Panc1 (cell line): ENCODE data around the gene SH3BP5. TPM values are rescaled to one million over a fixed set of nuclear protein-coding genes. Genes with fewer than 3 reads are reported as not detected.

Source experiments
- ATAC-seq: fragments of 200-7000 bp; cut with Tn5 transposase; 2 replicates; pipeline ENCODE4 v1.9.1; 2020; ENCODE audit warnings: mild to moderate bottlenecking, moderate library complexity
- BruUV-seq: library from RNA; stranded (reverse); fragments of 400-500 nt; replicated peaks from 2 replicates; lab custom pipeline; 2021; lab: Mats Ljungman, UMichigan
- CTCF ChIA-PET: fragments of 300-600 bp; sonication (Branson Sonifier 250); formaldehyde crosslinking; loops from one replicate; lab custom pipeline; 2022; ENCODE audit warnings: antibody characterized with exemption; lab: Charles Lee
- POLR2A ChIA-PET: fragments of 300-600 bp; sonication (Branson Sonifier 250); formaldehyde crosslinking; loops from one replicate; lab custom pipeline; 2022; ENCODE audit warnings: antibody characterized with exemption; lab: Charles Lee
- DNase-seq: peaks from one replicate; pipeline ENCODE4 v3.0.0-alpha.2; 2010; ENCODE audit warnings: low read depth, low spot score
- H3K27ac ChIP-seq: 2 replicates; pipeline ENCODE4 v1.5.1; 2011; ENCODE audit warnings: mild to moderate bottlenecking, low read length, inconsistent platforms
- H3K27me3 ChIP-seq: fragments of 200-500 bp; sonication (Bioruptor generic); 2 replicates; pipeline ENCODE4 v1.6.0; 2014; ENCODE audit warnings: low read length, inconsistent platforms; ENCODE audit not compliant: control insufficient read depth, insufficient read depth
- H3K36me3 ChIP-seq: fragments of 200-500 bp; sonication (Bioruptor generic); 2 replicates; pipeline ENCODE4 v1.5.1; 2014; ENCODE audit warnings: inconsistent platforms, mild to moderate bottlenecking, low read length, moderate library complexity; ENCODE audit not compliant: control insufficient read depth, insufficient read depth
- H3K4me1 ChIP-seq: 2 replicates; pipeline ENCODE4 v1.5.1; 2011; ENCODE audit warnings: inconsistent platforms, mild to moderate bottlenecking, low read length, moderate library complexity; ENCODE audit not compliant: control insufficient read depth, insufficient read depth
- H3K4me3 ChIP-seq, 2 experiments: 2 replicates each; pipeline ENCODE4 v1.5.1; 2011 to 2012; ENCODE audit warnings: low read depth in 2 of 2, low read length in 2 of 2, mild to moderate bottlenecking in 2 of 2, inconsistent platforms in 1 of 2, moderate library complexity in 1 of 2
- H3K9me3 ChIP-seq: fragments of 200-500 bp; sonication (Bioruptor generic); 2 replicates; pipeline ENCODE4 v1.5.1; 2014; ENCODE audit warnings: low read depth, mild to moderate bottlenecking, inconsistent platforms, low read length, moderate library complexity; ENCODE audit not compliant: control insufficient read depth, insufficient read depth
- CTCF ChIP-seq: fragments of 450-650 bp; IDR thresholded peaks from 2 replicates; pipeline ENCODE4 v1.5.1; 2017; ENCODE audit warnings: mild to moderate bottlenecking
- POLR2AphosphoS5 ChIP-seq: IDR thresholded peaks from 2 replicates; pipeline ENCODE4 v1.6.1; 2012; ENCODE audit warnings: mild to moderate bottlenecking, low read depth, low read length, moderate library complexity
- REST ChIP-seq, 2 experiments: IDR thresholded peaks; 2 replicates each; pipeline ENCODE4 v1.6.1; 2011 to 2012; ENCODE audit warnings: low read depth in 2 of 2, control low read depth in 1 of 2, low read length in 1 of 2, mild to moderate bottlenecking in 1 of 2, moderate library complexity in 1 of 2; ENCODE audit not compliant: insufficient read depth in 1 of 2
- SIN3A ChIP-seq: IDR thresholded peaks from 2 replicates; pipeline ENCODE4 v1.6.1; 2012; ENCODE audit warnings: low read depth, mild to moderate bottlenecking, low read length, moderate library complexity, borderline replicate concordance; ENCODE audit not compliant: insufficient read depth
- TCF7L2 ChIP-seq: IDR thresholded peaks from 2 replicates; pipeline ENCODE4 v1.6.1; 2011; ENCODE audit warnings: mild to moderate bottlenecking, low read depth, low read length, inconsistent platforms
- in situ Hi-C: cut with HindIII; loops from 2 replicates; pipeline ENCODE4 v1.10.0; 2016; ENCODE audit warnings: low sequenced_read_pairs, low pct_unique_long_range_greater_than_20kb
- intact Hi-C: fragments of 100-400 bp; cut with micrococcal nuclease; formaldehyde crosslinking; loops from one replicate; pipeline ENCODE4 v1.10.0; 2022; ENCODE audit not compliant: unreplicated experiment
- total RNA-seq: library from RNA; stranded (reverse); gene quantifications from one replicate; pipeline ENCODE4 v1.2.1, GENCODE V29; 2021; ENCODE audit not compliant: unreplicated experiment

Gene SH3BP5
- total RNA-seq, 1 experiment from 2014 or later = 12.0 TPM

DNA sequence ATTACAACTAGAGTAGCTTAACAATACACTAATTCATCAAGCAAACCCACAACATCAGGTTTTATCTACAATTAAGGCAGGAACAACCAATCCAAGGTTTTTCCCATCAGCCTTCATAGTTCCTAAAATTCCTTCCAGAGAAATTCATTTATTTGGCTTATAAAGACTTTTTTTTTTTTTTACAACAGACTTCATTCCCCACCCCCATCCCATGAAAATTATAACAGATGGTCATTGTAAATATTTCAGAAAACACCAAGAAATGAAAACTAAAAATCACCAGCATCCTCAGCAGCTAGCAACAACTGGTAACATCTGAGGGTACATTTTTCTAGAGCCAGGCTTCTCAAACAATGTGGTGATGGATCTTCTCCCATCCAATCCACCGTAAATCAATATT, 11.0 kb downstream of the SH3BP5 start:
- ATAC-seq (no peak), DNase-seq (no peak)
- Histone ChIP-seq H3K36me3 (no peaks in the 10 kb centered on the region), H3K4me3 (no peak overlapping the region), H3K27ac (no peak overlapping the region), H3K4me1 (peaks cover 6% of the 10 kb centered on the region), H3K9me3 (no peaks in the 10 kb centered on the region), H3K27me3 (no peaks in the 10 kb centered on the region)
- TF ChIP-seq POLR2AphosphoS5 (no peak), SIN3A (no peak), TCF7L2 (no peak), CTCF (no peak), REST (IDR thresholded peaks at IDR 0.05; ENCODE audit: insufficient read depth in 1 of 2, low read depth in 2 of 2, low read length in 1 of 2) (no peak)
- ChIA-PET CTCF (no interaction called here), POLR2A (no interaction called here)
- in situ Hi-C loops = no loop called here
- intact Hi-C loops = no loop called here
- no TSS peak for BruUV-seq

DNA sequence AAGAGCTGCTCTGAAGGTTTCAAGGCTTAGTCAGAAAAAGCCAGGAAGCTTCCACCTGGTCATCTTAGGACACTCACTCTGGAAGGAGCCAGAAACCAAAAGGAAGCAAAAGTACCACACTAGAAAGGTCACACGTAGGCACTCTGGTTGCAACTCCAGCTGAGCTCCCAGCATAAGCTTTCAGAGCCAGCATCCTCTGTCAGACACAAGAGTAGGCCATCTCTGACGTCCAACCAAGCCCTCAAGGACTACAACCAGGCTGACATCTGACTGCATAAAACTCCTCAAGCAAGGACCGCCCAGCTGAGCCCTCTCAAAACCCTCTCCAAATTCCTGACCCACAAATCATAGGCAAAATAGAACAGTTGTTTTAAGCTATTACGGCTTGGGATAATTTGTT, 12.8 kb downstream of the SH3BP5 start:
- BruUV-seq = no TSS peak
- intact Hi-C loops (no loop called here), in situ Hi-C loops (no loop called here)
- Histone ChIP-seq H3K36me3 (no peaks in the 10 kb centered on the region), H3K4me1 (peaks cover 1% of the 10 kb centered on the region; the same call in 1 of the 2 replicates), H3K27ac (no peak overlapping the region), H3K9me3 (no peaks in the 10 kb centered on the region), H3K4me3 (no peak overlapping the region), H3K27me3 (no peaks in the 10 kb centered on the region)
- no peak for ATAC-seq
- CTCF ChIA-PET = no interaction called here
- no peak for TF ChIP-seq CTCF
- TF ChIP-seq TCF7L2 = no peak
- no peak for TF ChIP-seq REST (IDR thresholded peaks at IDR 0.05; ENCODE audit: insufficient read depth in 1 of 2, low read depth in 2 of 2, low read length in 1 of 2)
- TF ChIP-seq SIN3A = no peak
- no peak for TF ChIP-seq POLR2AphosphoS5
- POLR2A ChIA-PET = no interaction called here
- no peak for DNase-seq
